Measurements from ENCODE around the gene OLFM4.

DNA sequence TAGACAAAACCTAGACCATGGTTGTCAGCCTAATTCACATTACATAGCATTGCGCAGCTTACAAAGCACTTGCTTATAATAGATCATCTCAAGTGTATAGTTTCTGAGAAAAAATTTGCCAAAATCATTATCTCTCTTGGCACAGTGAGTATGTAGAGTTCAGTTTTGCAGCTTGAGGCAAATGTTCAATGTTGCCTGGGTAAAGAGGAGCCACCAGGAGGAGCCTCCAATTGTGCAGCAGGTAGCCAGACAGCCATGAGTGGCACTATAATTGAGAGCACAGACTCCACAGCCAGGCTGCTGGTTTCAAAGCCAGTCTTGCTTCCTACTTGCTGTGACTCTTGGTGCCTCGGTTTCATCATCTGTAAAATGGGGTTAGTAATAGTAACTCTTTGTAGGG lies 24.0 kb upstream of the OLFM4 start:
- TF ChIP-seq, protein P1, sequence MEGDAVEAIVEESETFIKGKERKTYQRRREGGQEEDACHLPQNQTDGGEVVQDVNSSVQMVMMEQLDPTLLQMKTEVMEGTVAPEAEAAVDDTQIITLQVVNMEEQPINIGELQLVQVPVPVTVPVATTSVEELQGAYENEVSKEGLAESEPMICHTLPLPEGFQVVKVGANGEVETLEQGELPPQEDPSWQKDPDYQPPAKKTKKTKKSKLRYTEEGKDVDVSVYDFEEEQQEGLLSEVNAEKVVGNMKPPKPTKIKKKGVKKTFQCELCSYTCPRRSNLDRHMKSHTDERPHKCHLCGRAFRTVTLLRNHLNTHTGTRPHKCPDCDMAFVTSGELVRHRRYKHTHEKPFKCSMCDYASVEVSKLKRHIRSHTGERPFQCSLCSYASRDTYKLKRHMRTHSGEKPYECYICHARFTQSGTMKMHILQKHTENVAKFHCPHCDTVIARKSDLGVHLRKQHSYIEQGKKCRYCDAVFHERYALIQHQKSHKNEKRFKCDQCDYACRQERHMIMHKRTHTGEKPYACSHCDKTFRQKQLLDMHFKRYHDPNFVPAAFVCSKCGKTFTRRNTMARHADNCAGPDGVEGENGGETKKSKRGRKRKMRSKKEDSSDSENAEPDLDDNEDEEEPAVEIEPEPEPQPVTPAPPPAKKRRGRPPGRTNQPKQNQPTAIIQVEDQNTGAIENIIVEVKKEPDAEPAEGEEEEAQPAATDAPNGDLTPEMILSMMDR (IDR thresholded peaks at IDR 0.05; ENCODE audit: borderline replicate concordance, extremely low read depth, low read length, poor library complexity, severe bottlenecking): no peak
- TF ChIP-seq EZH2 (IDR thresholded peaks at IDR 0.05; ENCODE audit: borderline replicate concordance, low read depth, low read length, severe bottlenecking): no peak
